ENCODE results near the gene CHST6. TPM values are rescaled to one million over a fixed set of nuclear protein-coding genes. Genes with fewer than 3 reads are reported as not detected.

CHST6 gene
- total and polyA plus RNA-seq, 2 donors (not counting 3 experiments of a cell fraction or from before 2014, with no cell fraction given) = 0.26 to 0.60 TPM

DNA sequence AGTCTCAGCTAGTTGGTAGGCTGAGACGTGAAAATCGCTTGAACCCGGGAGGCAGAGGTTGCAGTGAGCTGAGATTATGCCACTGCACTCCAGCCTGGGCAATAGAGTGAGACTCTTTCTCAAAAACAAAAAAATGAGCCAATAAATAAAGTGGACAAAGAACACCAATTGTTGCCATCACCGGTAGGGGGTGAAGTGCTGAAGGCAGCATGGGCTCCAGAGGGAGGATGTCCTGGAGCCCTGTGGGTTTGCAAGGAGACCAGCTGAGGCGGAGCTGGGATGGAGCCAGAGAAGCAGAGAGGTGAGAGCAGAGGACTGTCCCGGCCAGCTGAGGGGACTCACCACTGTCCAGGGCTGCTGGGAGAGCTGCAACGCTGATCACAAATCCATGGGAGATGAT is 13.8 kb downstream of the CHST6 start:
- DNase-seq (ENCODE audit: low read depth, low spot score) (no peak), FAIRE-seq (no peak)
- BruUV-seq (replicated peaks) = no TSS peak
- Histone ChIP-seq H3K9me1 (replicated peaks; ENCODE audit: control insufficient read depth, extremely low read depth, insufficient read depth, low read length) (no peaks in the 10 kb centered on the region), H3K9ac (replicated peaks; ENCODE audit: extremely low read depth, insufficient read depth, low read length) (no peak overlapping the region), H3K27me3 (ENCODE audit: control insufficient read depth in 2 of 2, insufficient read depth in 2 of 2, low read length in 2 of 2) (no peaks in the 10 kb centered on the region), H3K9me3 (replicated peaks; ENCODE audit: control insufficient read depth, insufficient read depth, low read length) (no peaks in the 10 kb centered on the region), H3K79me2 (ENCODE audit: control insufficient read depth, insufficient read depth, low read length) (no peaks in the 10 kb centered on the region), H2AFZ (ENCODE audit: low read depth, low read length) (no peak overlapping the region), H3K4me3 (replicated peaks in 1 of 3; ENCODE audit: insufficient read depth in 1 of 3, low read depth in 1 of 3, low read length in 3 of 3) (no peak overlapping the region), H3K36me3 (ENCODE audit: control insufficient read depth in 2 of 2, extremely low read depth in 1 of 2, insufficient read depth in 2 of 2, low read length in 2 of 2) (no peaks in the 10 kb centered on the region), H4K20me1 (replicated peaks; ENCODE audit: control insufficient read depth, extremely low read depth, insufficient read depth, low read length) (no peaks in the 10 kb centered on the region), H3K27ac (ENCODE audit: insufficient read depth, low read depth, low read length) (no peak overlapping the region), H3K4me2 (ENCODE audit: insufficient read depth, low read length) (no peak overlapping the region), H3K4me1 (ENCODE audit: control insufficient read depth, extremely low read depth, insufficient read depth, low read length) (no peaks in the 10 kb centered on the region)
- ChIA-PET CTCF (interaction anchor here (0.9 kb wide), 1 partner anchor 36 kb away, joined by 3 read pairs; no protein-coding TSS in a partner anchor), POLR2A (no interaction called here)
- intact Hi-C loops (cut with micrococcal nuclease) (no loop called here), dilution Hi-C loops (cut with MboI; ENCODE audit: extremely low pct_ligation_motif_present, low sequenced_read_pairs) (no loop called here)
- TF ChIP-seq POLR2A (IDR thresholded peaks at IDR 0.05; ENCODE audit: low read depth, low read length) (no peak), EZH2 (IDR thresholded peaks at IDR 0.05; ENCODE audit: borderline replicate concordance, low read depth, low read length, severe bottlenecking) (no peak), GATA2 (IDR thresholded peaks at IDR 0.05; ENCODE audit: insufficient read depth, insufficient read length, low read depth, low read length) (no peak), JUN (IDR thresholded peaks at IDR 0.05; ENCODE audit: borderline replicate concordance, insufficient read depth, insufficient read length, low read depth) (no peak), MYC (IDR thresholded peaks at IDR 0.05; ENCODE audit: low read depth, low read length) (no peak), FOS (IDR thresholded peaks at IDR 0.05; ENCODE audit: borderline replicate concordance, insufficient read depth, low read length) (no peak), POLR2AphosphoS5 (IDR thresholded peaks at IDR 0.05; ENCODE audit: insufficient read depth, low read depth, low read length) (no peak)
- TF ChIP-seq, protein P1, sequence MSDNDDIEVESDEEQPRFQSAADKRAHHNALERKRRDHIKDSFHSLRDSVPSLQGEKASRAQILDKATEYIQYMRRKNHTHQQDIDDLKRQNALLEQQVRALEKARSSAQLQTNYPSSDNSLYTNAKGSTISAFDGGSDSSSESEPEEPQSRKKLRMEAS (IDR thresholded peaks at IDR 0.05; ENCODE audit: insufficient read depth, insufficient read length) = no peak
- TF ChIP-seq, protein P2, sequence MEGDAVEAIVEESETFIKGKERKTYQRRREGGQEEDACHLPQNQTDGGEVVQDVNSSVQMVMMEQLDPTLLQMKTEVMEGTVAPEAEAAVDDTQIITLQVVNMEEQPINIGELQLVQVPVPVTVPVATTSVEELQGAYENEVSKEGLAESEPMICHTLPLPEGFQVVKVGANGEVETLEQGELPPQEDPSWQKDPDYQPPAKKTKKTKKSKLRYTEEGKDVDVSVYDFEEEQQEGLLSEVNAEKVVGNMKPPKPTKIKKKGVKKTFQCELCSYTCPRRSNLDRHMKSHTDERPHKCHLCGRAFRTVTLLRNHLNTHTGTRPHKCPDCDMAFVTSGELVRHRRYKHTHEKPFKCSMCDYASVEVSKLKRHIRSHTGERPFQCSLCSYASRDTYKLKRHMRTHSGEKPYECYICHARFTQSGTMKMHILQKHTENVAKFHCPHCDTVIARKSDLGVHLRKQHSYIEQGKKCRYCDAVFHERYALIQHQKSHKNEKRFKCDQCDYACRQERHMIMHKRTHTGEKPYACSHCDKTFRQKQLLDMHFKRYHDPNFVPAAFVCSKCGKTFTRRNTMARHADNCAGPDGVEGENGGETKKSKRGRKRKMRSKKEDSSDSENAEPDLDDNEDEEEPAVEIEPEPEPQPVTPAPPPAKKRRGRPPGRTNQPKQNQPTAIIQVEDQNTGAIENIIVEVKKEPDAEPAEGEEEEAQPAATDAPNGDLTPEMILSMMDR (IDR thresholded peaks at IDR 0.05; ENCODE audit: extremely low read depth in 1 of 2, insufficient read depth in 1 of 2, low read depth in 1 of 2, low read length in 2 of 2) = no peak
